K562 (cell line): ENCODE data around the gene CD70. TPM values are rescaled to one million over a fixed set of nuclear protein-coding genes. Genes with fewer than 3 reads are reported as not detected.

Experiments
- ARID1B ChIP-seq: fragments of 450-650 bp; IDR thresholded peaks from 2 replicates; pipeline ENCODE4 v1.6.1; 2016; ENCODE audit warnings: antibody characterized with exemption, mild to moderate bottlenecking, inconsistent platforms
- ARID2 ChIP-seq: fragments of 450-650 bp; IDR thresholded peaks from 2 replicates; pipeline ENCODE4 v1.6.1; 2017; ENCODE audit warnings: antibody characterized with exemption, mild to moderate bottlenecking
- CREM ChIP-seq: IDR thresholded peaks from 2 replicates; pipeline ENCODE4 v1.6.1; 2014; ENCODE audit warnings: antibody characterized with exemption, low read depth
- CTBP1 ChIP-seq: fragments of 450-650 bp; IDR thresholded peaks from 2 replicates; pipeline ENCODE4 v1.6.1; 2016; ENCODE audit warnings: borderline replicate concordance
- GATA2 ChIP-seq: sonication (generic); formaldehyde crosslinking; IDR thresholded peaks from 2 replicates; pipeline ENCODE4 v1.4.0; 2020; ENCODE audit warnings: mild to moderate bottlenecking, missing genetic modification reagents
- L3MBTL2 ChIP-seq: fragments of 450-650 bp; IDR thresholded peaks from 2 replicates; pipeline ENCODE4 v1.6.1; 2016; ENCODE audit warnings: mild to moderate bottlenecking, moderate library complexity
- MAZ ChIP-seq, 2 experiments: fragments of 450-650 bp in 1 of 2; sonication (generic) in 1 of 2; formaldehyde crosslinking; IDR thresholded peaks in 1 of 2; conservative IDR thresholded peaks in 1 of 2; 2 replicates each; pipeline versions ENCODE4 v1.4.0 to v1.5.0; 2020; ENCODE audit warnings: mild to moderate bottlenecking in 1 of 2, missing genetic modification reagents in 1 of 2
- RAD21 ChIP-seq, 2 experiments: fragments of 250-450 bp in 1 of 2; fragments of 450-650 bp in 1 of 2; sonication (Bioruptor Pico) in 1 of 2; formaldehyde crosslinking in 1 of 2; IDR thresholded peaks in 1 of 2; conservative IDR thresholded peaks in 1 of 2; 2 replicates each; pipeline versions ENCODE4 v1.4.0 to v1.8.0; 2020 to 2022; ENCODE audit warnings: mild to moderate bottlenecking in 2 of 2, moderate library complexity in 1 of 2
- RAD51 ChIP-seq: fragments of 450-650 bp; IDR thresholded peaks from 2 replicates; pipeline ENCODE4 v1.7.1; 2016; ENCODE audit warnings: low read depth, mild to moderate bottlenecking, borderline replicate concordance
- SMC3 ChIP-seq: conservative IDR thresholded peaks from 2 replicates; pipeline ENCODE4 v1.6.1; 2011; ENCODE audit warnings: low read depth, low read length, improper control_type of control experiment; ENCODE audit not compliant: insufficient read depth
- SOX6 ChIP-seq: fragments of 450-650 bp; IDR thresholded peaks from 2 replicates; pipeline ENCODE4 v1.6.1; 2014; ENCODE audit warnings: mild to moderate bottlenecking
- STAG1 ChIP-seq: sonication (generic); formaldehyde crosslinking; IDR thresholded peaks from 2 replicates; pipeline ENCODE4 v1.5.0; 2020; ENCODE audit warnings: missing genetic modification reagents, borderline replicate concordance
- YY1 ChIP-seq, 3 experiments: IDR thresholded peaks; 2 replicates each; pipeline ENCODE4 v1.6.1; 2011; ENCODE audit warnings: low read length in 2 of 3, mild to moderate bottlenecking in 2 of 3, moderate library complexity in 2 of 3, borderline replicate concordance in 1 of 3, control low read depth in 1 of 3, low read depth in 1 of 3; ENCODE audit not compliant: insufficient read depth in 3 of 3, insufficient replicate concordance in 2 of 3, control insufficient read depth in 1 of 3, insufficient read length in 1 of 3; ENCODE audit errors: extremely low read depth in 1 of 3
- polyA plus RNA-seq, 8 experiments: library from polyadenylated mRNA; depleted of rRNA in 4 of 8; stranded (reverse) in 5 of 8; unstranded in 3 of 8; fragments of >200 nt; fragmentation: Nextera tagmentation in 2 of 8; fragmentation: Illumina TruSeq in 1 of 8; extraction: Ambion mirVana in 2 of 8; extraction: Trizol in 1 of 8; gene quantifications; 2 replicates each; pipeline versions ENCODE4 v1.2.1 to v1.2.3, GENCODE V29; 2011 to 2014; ENCODE audit warnings: inconsistent platforms in 1 of 8, missing spikeins in 1 of 8
- total RNA-seq, 7 experiments: library from RNA; depleted of rRNA in 6 of 7; stranded (reverse); fragments of >200 nt in 6 of 7; fragmentation: Illumina TruSeq in 2 of 7; extraction: Trizol in 2 of 7; gene quantifications; 2 replicates each; pipeline versions ENCODE4 v1.2.1 to v1.2.3, GENCODE V29; 2011 to 2021; ENCODE audit warnings: low replicate concordance in 1 of 7
- TF ChIP-seq, protein P1 (sequence below): fragments of 450-650 bp; formaldehyde crosslinking; IDR thresholded peaks from 2 replicates; pipeline ENCODE4 v1.4.0; 2020; ENCODE audit warnings: mild to moderate bottlenecking, mixed read lengths
- TF ChIP-seq, protein P2 (sequence below): sonication (generic); formaldehyde crosslinking; IDR thresholded peaks from 2 replicates; pipeline ENCODE4 v1.8.0; 2022; ENCODE audit warnings: missing genetic modification reagents, mild to moderate bottlenecking, moderate library complexity, borderline replicate concordance
- TF ChIP-seq, protein P3 (sequence below): sonication (generic); formaldehyde crosslinking; IDR thresholded peaks from 2 replicates; pipeline ENCODE4 v1.9.0; 2022; ENCODE audit warnings: mild to moderate bottlenecking, missing genetic modification reagents
- TF ChIP-seq, protein P4 (sequence below), 3 experiments: IDR thresholded peaks in 2 of 3; conservative IDR thresholded peaks in 1 of 3; 2 replicates each; pipeline ENCODE4 v1.5.1; 2011 to 2012; ENCODE audit warnings: low read length in 3 of 3, mild to moderate bottlenecking in 3 of 3, control low read depth in 2 of 3, improper control_type of control experiment in 1 of 3, inconsistent platforms in 1 of 3, low read depth in 1 of 3, mixed read lengths in 1 of 3, moderate library complexity in 1 of 3; ENCODE audit not compliant: insufficient read depth in 2 of 3
- TF ChIP-seq, protein P5 (sequence below): sonication (generic); formaldehyde crosslinking; IDR thresholded peaks from 2 replicates; pipeline ENCODE4 v1.8.1; 2023; ENCODE audit warnings: mild to moderate bottlenecking, missing genetic modification reagents

CD70 gene
- total and polyA plus RNA-seq, 9 of the 15 experiments (the other 6 are each of a cell fraction or from before 2014, with no cell fraction given) = 0.06 to 0.58 (median 0.33) TPM; not detected in 4

DNA sequence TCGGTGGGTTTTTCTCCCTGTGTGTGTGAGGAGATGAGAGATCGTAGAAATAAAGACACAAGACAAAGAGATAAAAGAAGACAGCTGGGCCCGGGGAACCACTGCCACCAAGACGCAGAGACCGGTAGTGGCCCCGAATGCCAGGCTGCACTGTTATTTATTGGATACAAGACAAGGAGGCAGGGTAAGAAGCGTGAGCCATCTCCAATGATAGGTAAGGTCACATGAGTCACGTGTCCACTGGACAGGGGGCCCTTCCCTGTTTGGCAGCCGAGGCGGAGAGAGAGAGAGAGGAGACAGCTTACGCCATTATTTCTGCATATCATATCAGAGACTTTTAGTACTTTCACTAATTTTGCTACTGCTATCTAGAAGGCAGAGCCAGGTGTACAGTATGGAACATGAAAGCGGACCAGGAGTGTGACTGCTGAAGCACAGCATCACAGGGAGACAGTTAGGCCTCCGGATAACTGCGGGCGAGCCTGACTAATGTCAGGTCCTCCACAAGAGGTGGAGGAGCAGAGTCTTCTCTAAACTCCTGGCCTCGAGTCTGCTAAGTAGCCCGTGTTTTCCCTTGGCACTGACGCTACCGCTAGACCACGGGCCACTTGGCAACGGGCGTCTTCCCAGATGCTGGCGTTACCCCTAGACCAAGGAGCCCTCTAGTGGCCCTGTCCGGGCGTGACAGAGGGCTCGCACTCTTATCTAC, 42.0 kb upstream of the CD70 start (continued):
- TF ChIP-seq STAG1 (peak; percentile 14; the same call in 1 of the 2 replicates), YY1 (IDR thresholded peaks at IDR 0.05; ENCODE audit: borderline replicate concordance in 1 of 3, control insufficient read depth in 1 of 3, extremely low read depth in 1 of 3, insufficient read depth in 3 of 3, insufficient read length in 1 of 3, insufficient replicate concordance in 2 of 3, low read depth in 1 of 3, low read length in 2 of 3) (peak in 1 of 3 experiments; percentile 20), RAD21 (CRISPR knock-in tag; conservative IDR thresholded peaks at IDR 0.05 in 1 of 2, IDR thresholded peaks at IDR 0.05 in 1 of 2) (peak; percentile 87 to 92), SMC3 (peak; percentile 64), CTBP1 (peak; percentile 58; the same call in 1 of the 2 replicates), ARID1B (0 out of 2 replicates have a peak, but pooled peaks have one; percentile 13), MAZ (CRISPR knock-in tag; conservative IDR thresholded peaks at IDR 0.05 in 1 of 2, IDR thresholded peaks at IDR 0.05 in 1 of 2) (peak in 1 of 2 experiments; percentile 69; a peak in 2 of 4 replicates), L3MBTL2 (0 out of 2 replicates have a peak, but pooled peaks have one; percentile 39), SOX6 (0 out of 2 replicates have a peak, but pooled peaks have one; percentile 39), RAD51 (peak; percentile 65; the same call in 1 of the 2 replicates), ARID2 (0 out of 2 replicates have a peak, but pooled peaks have one; percentile 26), GATA2 (peak; percentile 54), CREM (peak; percentile 42; the same call in 1 of the 2 replicates)
- TF ChIP-seq, protein P1, sequence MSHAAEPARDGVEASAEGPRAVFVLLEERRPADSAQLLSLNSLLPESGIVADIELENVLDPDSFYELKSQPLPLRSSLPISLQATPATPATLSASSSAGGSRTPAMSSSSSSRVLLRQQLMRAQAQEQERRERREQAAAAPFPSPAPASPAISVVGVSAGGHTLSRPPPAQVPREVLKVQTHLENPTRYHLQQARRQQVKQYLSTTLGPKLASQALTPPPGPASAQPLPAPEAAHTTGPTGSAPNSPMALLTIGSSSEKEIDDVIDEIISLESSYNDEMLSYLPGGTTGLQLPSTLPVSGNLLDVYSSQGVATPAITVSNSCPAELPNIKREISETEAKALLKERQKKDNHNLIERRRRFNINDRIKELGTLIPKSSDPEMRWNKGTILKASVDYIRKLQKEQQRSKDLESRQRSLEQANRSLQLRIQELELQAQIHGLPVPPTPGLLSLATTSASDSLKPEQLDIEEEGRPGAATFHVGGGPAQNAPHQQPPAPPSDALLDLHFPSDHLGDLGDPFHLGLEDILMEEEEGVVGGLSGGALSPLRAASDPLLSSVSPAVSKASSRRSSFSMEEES (CRISPR knock-in tag) = peak; percentile 47
- TF ChIP-seq, protein P2, sequence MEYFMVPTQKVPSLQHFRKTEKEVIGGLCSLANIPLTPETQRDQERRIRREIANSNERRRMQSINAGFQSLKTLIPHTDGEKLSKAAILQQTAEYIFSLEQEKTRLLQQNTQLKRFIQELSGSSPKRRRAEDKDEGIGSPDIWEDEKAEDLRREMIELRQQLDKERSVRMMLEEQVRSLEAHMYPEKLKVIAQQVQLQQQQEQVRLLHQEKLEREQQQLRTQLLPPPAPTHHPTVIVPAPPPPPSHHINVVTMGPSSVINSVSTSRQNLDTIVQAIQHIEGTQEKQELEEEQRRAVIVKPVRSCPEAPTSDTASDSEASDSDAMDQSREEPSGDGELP (CRISPR knock-in tag) = peak; percentile 34; the same call in 1 of the 2 replicates
- TF ChIP-seq, protein P3, sequence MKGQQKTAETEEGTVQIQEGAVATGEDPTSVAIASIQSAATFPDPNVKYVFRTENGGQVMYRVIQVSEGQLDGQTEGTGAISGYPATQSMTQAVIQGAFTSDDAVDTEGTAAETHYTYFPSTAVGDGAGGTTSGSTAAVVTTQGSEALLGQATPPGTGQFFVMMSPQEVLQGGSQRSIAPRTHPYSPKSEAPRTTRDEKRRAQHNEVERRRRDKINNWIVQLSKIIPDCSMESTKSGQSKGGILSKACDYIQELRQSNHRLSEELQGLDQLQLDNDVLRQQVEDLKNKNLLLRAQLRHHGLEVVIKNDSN = peak; percentile 60
- TF ChIP-seq, protein P4, sequence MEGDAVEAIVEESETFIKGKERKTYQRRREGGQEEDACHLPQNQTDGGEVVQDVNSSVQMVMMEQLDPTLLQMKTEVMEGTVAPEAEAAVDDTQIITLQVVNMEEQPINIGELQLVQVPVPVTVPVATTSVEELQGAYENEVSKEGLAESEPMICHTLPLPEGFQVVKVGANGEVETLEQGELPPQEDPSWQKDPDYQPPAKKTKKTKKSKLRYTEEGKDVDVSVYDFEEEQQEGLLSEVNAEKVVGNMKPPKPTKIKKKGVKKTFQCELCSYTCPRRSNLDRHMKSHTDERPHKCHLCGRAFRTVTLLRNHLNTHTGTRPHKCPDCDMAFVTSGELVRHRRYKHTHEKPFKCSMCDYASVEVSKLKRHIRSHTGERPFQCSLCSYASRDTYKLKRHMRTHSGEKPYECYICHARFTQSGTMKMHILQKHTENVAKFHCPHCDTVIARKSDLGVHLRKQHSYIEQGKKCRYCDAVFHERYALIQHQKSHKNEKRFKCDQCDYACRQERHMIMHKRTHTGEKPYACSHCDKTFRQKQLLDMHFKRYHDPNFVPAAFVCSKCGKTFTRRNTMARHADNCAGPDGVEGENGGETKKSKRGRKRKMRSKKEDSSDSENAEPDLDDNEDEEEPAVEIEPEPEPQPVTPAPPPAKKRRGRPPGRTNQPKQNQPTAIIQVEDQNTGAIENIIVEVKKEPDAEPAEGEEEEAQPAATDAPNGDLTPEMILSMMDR (IDR thresholded peaks at IDR 0.05 in 2 of 3, conservative IDR thresholded peaks at IDR 0.05 in 1 of 3; ENCODE audit: insufficient read depth in 2 of 3, low read depth in 1 of 3, low read length in 3 of 3) = peak; percentile 76 to 83 (median 77)
- TF ChIP-seq, protein P5, sequence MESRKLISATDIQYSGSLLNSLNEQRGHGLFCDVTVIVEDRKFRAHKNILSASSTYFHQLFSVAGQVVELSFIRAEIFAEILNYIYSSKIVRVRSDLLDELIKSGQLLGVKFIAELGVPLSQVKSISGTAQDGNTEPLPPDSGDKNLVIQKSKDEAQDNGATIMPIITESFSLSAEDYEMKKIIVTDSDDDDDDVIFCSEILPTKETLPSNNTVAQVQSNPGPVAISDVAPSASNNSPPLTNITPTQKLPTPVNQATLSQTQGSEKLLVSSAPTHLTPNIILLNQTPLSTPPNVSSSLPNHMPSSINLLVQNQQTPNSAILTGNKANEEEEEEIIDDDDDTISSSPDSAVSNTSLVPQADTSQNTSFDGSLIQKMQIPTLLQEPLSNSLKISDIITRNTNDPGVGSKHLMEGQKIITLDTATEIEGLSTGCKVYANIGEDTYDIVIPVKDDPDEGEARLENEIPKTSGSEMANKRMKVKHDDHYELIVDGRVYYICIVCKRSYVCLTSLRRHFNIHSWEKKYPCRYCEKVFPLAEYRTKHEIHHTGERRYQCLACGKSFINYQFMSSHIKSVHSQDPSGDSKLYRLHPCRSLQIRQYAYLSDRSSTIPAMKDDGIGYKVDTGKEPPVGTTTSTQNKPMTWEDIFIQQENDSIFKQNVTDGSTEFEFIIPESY (CRISPR knock-in tag) = 0 out of 2 replicates have a peak, but pooled peaks have one; percentile 14
